ENCODE measurements around the gene ROBO1. TPM values are rescaled to one million over a fixed set of nuclear protein-coding genes. Genes with fewer than 3 reads are reported as not detected.

ROBO1 gene
- total RNA-seq, 2 experiments from 2014 or later = 0.36 to 0.69 TPM

- Histone ChIP-seq H3K27ac (ENCODE audit: low read depth in 1 of 2, low read length in 2 of 2) (no peak overlapping the region), H3K27me3 (ENCODE audit: control insufficient read depth in 1 of 2, insufficient read depth in 2 of 2, low read length in 2 of 2) (no peaks in the 10 kb centered on the region), H3K36me3 (ENCODE audit: insufficient read depth, low read length) (no peaks in the 10 kb centered on the region), H3K9me3 (ENCODE audit: control insufficient read depth in 1 of 2, insufficient read depth in 1 of 2, low read length in 2 of 2) (no peaks in the 10 kb centered on the region), H3K4me3 (ENCODE audit: low read length) (no peak overlapping the region), H3K4me1 (ENCODE audit: insufficient read depth, low read length) (no peaks in the 10 kb centered on the region)
- Mint-ChIP-seq H3K9me3 (peaks cover 6% of the 10 kb centered on the region), H3K27me3 (no peaks in the 10 kb centered on the region), H3K4me1 (ENCODE audit: low read depth) (no peaks in the 10 kb centered on the region), H3K36me3 (ENCODE audit: low read depth) (no peaks in the 10 kb centered on the region), H3K4me3 (no peak overlapping the region), H3K27ac (no peak overlapping the region)
- no peak for ATAC-seq (ENCODE audit: poor library complexity)
- no peak for DNase-seq
- intact Hi-C loops (cut with DNase I, micrococcal nuclease) = no loop called here
- TF ChIP-seq CTCF (IDR thresholded peaks at IDR 0.05) = no peak
- CTCF ChIA-PET = no interaction called here
- POLR2A ChIA-PET = no interaction called here
Observed at GRCh38 chr3:78871048-78871447, 896.8 kb downstream of the ROBO1 start.

- CTCF ChIA-PET = no interaction called here
- no peak for DNase-seq
- H3K27me3 ChIP-seq (ENCODE audit: control insufficient read depth in 1 of 2, insufficient read depth in 2 of 2, low read length in 2 of 2) = no peaks in the 10 kb centered on the region
- peaks cover 0 to 2% of the 10 kb centered on the region in 2 experiments for H3K9me3 ChIP-seq (ENCODE audit: control insufficient read depth in 1 of 2, insufficient read depth in 1 of 2, low read length in 2 of 2)
- TF ChIP-seq CTCF (IDR thresholded peaks at IDR 0.05) = no peak
- H3K27ac ChIP-seq (ENCODE audit: low read depth in 1 of 2, low read length in 2 of 2) = no peak overlapping the region
- H3K36me3 Mint-ChIP-seq (ENCODE audit: low read depth) = no peaks in the 10 kb centered on the region
- H3K4me3 Mint-ChIP-seq = no peak overlapping the region
- no peaks in the 10 kb centered on the region for H3K4me1 ChIP-seq (ENCODE audit: insufficient read depth, low read length)
- POLR2A ChIA-PET = no interaction called here
- H3K36me3 ChIP-seq (ENCODE audit: insufficient read depth, low read length) = no peaks in the 10 kb centered on the region
- no peaks in the 10 kb centered on the region for H3K4me1 Mint-ChIP-seq (ENCODE audit: low read depth)
- intact Hi-C loops (cut with DNase I, micrococcal nuclease) = no loop called here
- H3K4me3 ChIP-seq (ENCODE audit: low read length) = no peak overlapping the region
- no peaks in the 10 kb centered on the region for H3K27me3 Mint-ChIP-seq
- no peak overlapping the region for H3K27ac Mint-ChIP-seq
- no peak for ATAC-seq (ENCODE audit: poor library complexity)
- H3K9me3 Mint-ChIP-seq = peaks cover 2% of the 10 kb centered on the region
Observed at GRCh38 chr3:78870484-78870883, 897.3 kb downstream of the ROBO1 start.

- H3K4me1 Mint-ChIP-seq (ENCODE audit: low read depth) = no peaks in the 10 kb centered on the region
- CTCF ChIA-PET = no interaction called here
- POLR2A ChIA-PET = no interaction called here
- no peaks in the 10 kb centered on the region for H3K36me3 Mint-ChIP-seq (ENCODE audit: low read depth)
- H3K9me3 Mint-ChIP-seq = peaks cover 2% of the 10 kb centered on the region
- Histone ChIP-seq H3K27ac (ENCODE audit: low read depth in 1 of 2, low read length in 2 of 2) (no peak overlapping the region), H3K4me1 (ENCODE audit: insufficient read depth, low read length) (no peaks in the 10 kb centered on the region), H3K9me3 (ENCODE audit: control insufficient read depth in 1 of 2, insufficient read depth in 1 of 2, low read length in 2 of 2) (peaks cover 0 to 3% of the 10 kb centered on the region in 2 experiments), H3K4me3 (ENCODE audit: low read length) (no peak overlapping the region), H3K36me3 (ENCODE audit: insufficient read depth, low read length) (no peaks in the 10 kb centered on the region), H3K27me3 (ENCODE audit: control insufficient read depth in 1 of 2, insufficient read depth in 2 of 2, low read length in 2 of 2) (no peaks in the 10 kb centered on the region)
- intact Hi-C loops (cut with DNase I, micrococcal nuclease) = no loop called here
- no peaks in the 10 kb centered on the region for H3K27me3 Mint-ChIP-seq
- ATAC-seq (ENCODE audit: poor library complexity) = no peak
- DNase-seq = no peak
- TF ChIP-seq CTCF (IDR thresholded peaks at IDR 0.05) = no peak
- H3K4me3 Mint-ChIP-seq = no peak overlapping the region
- H3K27ac Mint-ChIP-seq = no peak overlapping the region
Observed at GRCh38 chr3:78868570-78868969, 899.2 kb downstream of the ROBO1 start.

Measured in CD4-positive, alpha-beta T cell (primary cell).